GM12878 (cell line): ENCODE results near the gene GTPBP1. TPM values are rescaled to one million over a fixed set of nuclear protein-coding genes. Genes with fewer than 3 reads are reported as not detected.
A peak's percentile ranks its signal among the peaks of the same experiment; 100 is the strongest.

Source experiments
- E2F8 ChIP-seq: fragments of 450-650 bp; IDR thresholded peaks from 2 replicates; pipeline ENCODE4 v1.6.1; 2018; ENCODE audit warnings: mild to moderate bottlenecking, low read depth, moderate library complexity; ENCODE audit not compliant: partially characterized antibody
- JUND ChIP-seq: IDR thresholded peaks from 2 replicates; pipeline ENCODE4 v1.6.1; 2012; ENCODE audit warnings: low read depth, mild to moderate bottlenecking, low read length, improper control_type of control experiment, moderate library complexity
- MYC ChIP-seq: IDR thresholded peaks from 2 replicates; pipeline ENCODE4 v1.6.1; 2011; ENCODE audit warnings: mild to moderate bottlenecking, low read length, moderate library complexity, inconsistent platforms; ENCODE audit not compliant: insufficient read depth, insufficient replicate concordance, insufficient read length, severe bottlenecking
- YBX1 ChIP-seq: fragments of 450-650 bp; IDR thresholded peaks from 2 replicates; pipeline ENCODE4 v1.6.1; 2016; ENCODE audit warnings: antibody characterized with exemption
- polyA plus RNA-seq, 11 experiments: library from polyadenylated mRNA; depleted of rRNA in 4 of 11; unstranded in 6 of 11; stranded (reverse) in 5 of 11; fragments of >200 nt; fragmentation: Nextera tagmentation in 4 of 11; fragmentation: Illumina TruSeq in 1 of 11; extraction: Ambion mirVana in 4 of 11; extraction: Trizol in 1 of 11; gene quantifications; 1 replicate in 1 of 11; 2 replicates in 10 of 11; pipeline versions ENCODE4 v1.2.1 to v1.2.3, GENCODE V29; 2011 to 2016; ENCODE audit warnings: inconsistent platforms in 2 of 11, missing spikeins in 2 of 11, low read depth in 1 of 11
- total RNA-seq, 4 experiments: library from RNA; depleted of rRNA in 3 of 4; stranded (reverse); fragments of >200 nt in 3 of 4; fragmentation: Illumina TruSeq in 1 of 4; extraction: Trizol in 1 of 4; gene quantifications; 2 replicates each; pipeline versions ENCODE4 v1.2.1 to v1.2.3, GENCODE V29; 2013 to 2021
- TF ChIP-seq, protein P1 (sequence below): IDR thresholded peaks from 2 replicates; pipeline ENCODE4 v1.6.1; 2011; ENCODE audit warnings: borderline replicate concordance, low read depth, mild to moderate bottlenecking, moderate library complexity, low read length; ENCODE audit not compliant: insufficient read depth, poor library complexity, severe bottlenecking
- TF ChIP-seq, protein P2 (sequence below): fragments of 450-650 bp; IDR thresholded peaks from 2 replicates; pipeline ENCODE4 v1.6.1; 2016; ENCODE audit warnings: mild to moderate bottlenecking

Gene GTPBP1
- total and polyA plus RNA-seq, 10 of the 15 experiments (the other 5 are each of a cell fraction or from before 2014, with no cell fraction given) = 0.89 to 63.1 (median 34.2) TPM

- TF ChIP-seq E2F8 (no peak), YBX1 (no peak), MYC (no peak), JUND (no peak)
- TF ChIP-seq, protein P1, sequence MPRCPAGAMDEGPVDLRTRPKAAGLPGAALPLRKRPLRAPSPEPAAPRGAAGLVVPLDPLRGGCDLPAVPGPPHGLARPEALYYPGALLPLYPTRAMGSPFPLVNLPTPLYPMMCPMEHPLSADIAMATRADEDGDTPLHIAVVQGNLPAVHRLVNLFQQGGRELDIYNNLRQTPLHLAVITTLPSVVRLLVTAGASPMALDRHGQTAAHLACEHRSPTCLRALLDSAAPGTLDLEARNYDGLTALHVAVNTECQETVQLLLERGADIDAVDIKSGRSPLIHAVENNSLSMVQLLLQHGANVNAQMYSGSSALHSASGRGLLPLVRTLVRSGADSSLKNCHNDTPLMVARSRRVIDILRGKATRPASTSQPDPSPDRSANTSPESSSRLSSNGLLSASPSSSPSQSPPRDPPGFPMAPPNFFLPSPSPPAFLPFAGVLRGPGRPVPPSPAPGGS = peak; percentile 97
- TF ChIP-seq, protein P2, sequence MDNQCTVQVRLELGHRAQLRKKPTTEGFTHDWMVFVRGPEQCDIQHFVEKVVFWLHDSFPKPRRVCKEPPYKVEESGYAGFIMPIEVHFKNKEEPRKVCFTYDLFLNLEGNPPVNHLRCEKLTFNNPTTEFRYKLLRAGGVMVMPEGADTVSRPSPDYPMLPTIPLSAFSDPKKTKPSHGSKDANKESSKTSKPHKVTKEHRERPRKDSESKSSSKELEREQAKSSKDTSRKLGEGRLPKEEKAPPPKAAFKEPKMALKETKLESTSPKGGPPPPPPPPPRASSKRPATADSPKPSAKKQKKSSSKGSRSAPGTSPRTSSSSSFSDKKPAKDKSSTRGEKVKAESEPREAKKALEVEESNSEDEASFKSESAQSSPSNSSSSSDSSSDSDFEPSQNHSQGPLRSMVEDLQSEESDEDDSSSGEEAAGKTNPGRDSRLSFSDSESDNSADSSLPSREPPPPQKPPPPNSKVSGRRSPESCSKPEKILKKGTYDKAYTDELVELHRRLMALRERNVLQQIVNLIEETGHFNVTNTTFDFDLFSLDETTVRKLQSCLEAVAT = no peak
These were observed 55.7 kb downstream of the GTPBP1 start (continued) for GRCh38 chr22:38761202-38762162.
